K562 (cell line): ENCODE results near the gene MFSD6.

ENCODE experiments used
- BRCA1 ChIP-seq, 2 experiments: fragments of 450-650 bp in 1 of 2; sonication (generic) in 1 of 2; formaldehyde crosslinking in 1 of 2; IDR thresholded peaks; 2 replicates each; pipeline versions ENCODE4 v1.5.0 to v1.6.1; 2017 to 2020; ENCODE audit warnings: mild to moderate bottlenecking in 1 of 2, missing genetic modification reagents in 1 of 2
- C11orf30 ChIP-seq: fragments of 450-650 bp; IDR thresholded peaks from 2 replicates; pipeline ENCODE4 v1.6.1; 2016; ENCODE audit warnings: low read depth, mild to moderate bottlenecking
- HMG20B ChIP-seq: fragments of 250-450 bp; sonication (Bioruptor Pico); IDR thresholded peaks from 2 replicates; pipeline ENCODE4 v1.5.0; 2021; ENCODE audit warnings: mild to moderate bottlenecking
- NCOR1 ChIP-seq: fragments of 450-650 bp; IDR thresholded peaks from 2 replicates; pipeline ENCODE4 v1.6.1; 2016; ENCODE audit warnings: mild to moderate bottlenecking, moderate library complexity
- PHF20 ChIP-seq: fragments of 450-650 bp; IDR thresholded peaks from 2 replicates; pipeline ENCODE4 v1.6.1; 2018; ENCODE audit not compliant: partially characterized antibody
- SNRNP70 ChIP-seq: fragments of 200-400 bp; formaldehyde crosslinking; optimal IDR thresholded peaks from 2 replicates; pipeline ENCODE3; 2017; ENCODE audit warnings: low read depth, low read length
- TARDBP ChIP-seq: fragments of 450-650 bp; IDR thresholded peaks from 2 replicates; pipeline ENCODE4 v1.6.1; 2016
- TFAM ChIP-seq: fragments of 250-450 bp; sonication (Bioruptor Pico); conservative IDR thresholded peaks from 2 replicates; pipeline ENCODE4 v1.5.0; 2021; ENCODE audit warnings: mild to moderate bottlenecking, moderate library complexity
- ZNF12 ChIP-seq: sonication (generic); formaldehyde crosslinking; IDR thresholded peaks from 2 replicates; pipeline ENCODE4 v1.4.0; 2020; ENCODE audit warnings: mild to moderate bottlenecking, missing genetic modification reagents
- ZSCAN32 ChIP-seq: fragments of 450-650 bp; formaldehyde crosslinking; IDR thresholded peaks from 2 replicates; pipeline ENCODE4 v1.4.0; 2020; ENCODE audit warnings: mild to moderate bottlenecking, moderate library complexity
- TF ChIP-seq, protein P1 (sequence below): sonication (generic); formaldehyde crosslinking; IDR thresholded peaks from 2 replicates; pipeline ENCODE4 v1.8.1; 2023; ENCODE audit warnings: missing genetic modification reagents, mild to moderate bottlenecking, borderline replicate concordance
- TF ChIP-seq, protein P2 (sequence below): fragments of 250-450 bp; sonication (Bioruptor Pico); IDR thresholded peaks from 2 replicates; pipeline ENCODE4 v1.4.0; 2020; ENCODE audit warnings: mild to moderate bottlenecking, moderate library complexity

DNA sequence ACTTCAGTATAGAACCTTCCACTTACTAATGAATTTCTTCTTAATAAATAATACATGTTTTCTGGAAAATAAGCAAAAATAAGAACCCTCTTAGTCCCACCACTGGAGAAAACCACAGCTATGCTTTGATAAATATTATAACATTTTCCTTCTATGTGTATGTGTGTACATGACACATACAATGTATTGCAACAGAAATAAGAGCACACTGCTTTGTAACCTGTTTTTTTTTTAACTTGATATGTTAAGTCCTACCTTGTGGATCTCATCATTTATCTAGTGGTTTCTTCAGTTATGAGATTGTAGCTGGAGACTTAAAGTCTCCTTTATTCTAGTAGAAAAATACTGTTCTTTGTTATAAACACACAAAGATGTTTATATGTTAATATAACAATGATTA is 47.6 kb upstream of the MFSD6 start:
- TF ChIP-seq TFAM (CRISPR knock-in tag), result no peak
- no peak for TF ChIP-seq HMG20B (CRISPR knock-in tag)
- no peak for TF ChIP-seq SNRNP70
- TF ChIP-seq C11orf30, result no peak
- TF ChIP-seq, protein P1, sequence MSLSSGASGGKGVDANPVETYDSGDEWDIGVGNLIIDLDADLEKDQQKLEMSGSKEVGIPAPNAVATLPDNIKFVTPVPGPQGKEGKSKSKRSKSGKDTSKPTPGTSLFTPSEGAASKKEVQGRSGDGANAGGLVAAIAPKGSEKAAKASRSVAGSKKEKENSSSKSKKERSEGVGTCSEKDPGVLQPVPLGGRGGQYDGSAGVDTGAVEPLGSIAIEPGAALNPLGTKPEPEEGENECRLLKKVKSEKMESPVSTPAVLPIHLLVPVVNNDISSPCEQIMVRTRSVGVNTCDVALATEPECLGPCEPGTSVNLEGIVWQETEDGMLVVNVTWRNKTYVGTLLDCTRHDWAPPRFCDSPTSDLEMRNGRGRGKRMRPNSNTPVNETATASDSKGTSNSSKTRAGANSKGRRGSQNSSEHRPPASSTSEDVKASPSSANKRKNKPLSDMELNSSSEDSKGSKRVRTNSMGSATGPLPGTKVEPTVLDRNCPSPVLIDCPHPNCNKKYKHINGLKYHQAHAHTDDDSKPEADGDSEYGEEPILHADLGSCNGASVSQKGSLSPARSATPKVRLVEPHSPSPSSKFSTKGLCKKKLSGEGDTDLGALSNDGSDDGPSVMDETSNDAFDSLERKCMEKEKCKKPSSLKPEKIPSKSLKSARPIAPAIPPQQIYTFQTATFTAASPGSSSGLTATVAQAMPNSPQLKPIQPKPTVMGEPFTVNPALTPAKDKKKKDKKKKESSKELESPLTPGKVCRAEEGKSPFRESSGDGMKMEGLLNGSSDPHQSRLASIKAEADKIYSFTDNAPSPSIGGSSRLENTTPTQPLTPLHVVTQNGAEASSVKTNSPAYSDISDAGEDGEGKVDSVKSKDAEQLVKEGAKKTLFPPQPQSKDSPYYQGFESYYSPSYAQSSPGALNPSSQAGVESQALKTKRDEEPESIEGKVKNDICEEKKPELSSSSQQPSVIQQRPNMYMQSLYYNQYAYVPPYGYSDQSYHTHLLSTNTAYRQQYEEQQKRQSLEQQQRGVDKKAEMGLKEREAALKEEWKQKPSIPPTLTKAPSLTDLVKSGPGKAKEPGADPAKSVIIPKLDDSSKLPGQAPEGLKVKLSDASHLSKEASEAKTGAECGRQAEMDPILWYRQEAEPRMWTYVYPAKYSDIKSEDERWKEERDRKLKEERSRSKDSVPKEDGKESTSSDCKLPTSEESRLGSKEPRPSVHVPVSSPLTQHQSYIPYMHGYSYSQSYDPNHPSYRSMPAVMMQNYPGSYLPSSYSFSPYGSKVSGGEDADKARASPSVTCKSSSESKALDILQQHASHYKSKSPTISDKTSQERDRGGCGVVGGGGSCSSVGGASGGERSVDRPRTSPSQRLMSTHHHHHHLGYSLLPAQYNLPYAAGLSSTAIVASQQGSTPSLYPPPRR (CRISPR knock-in tag), result no peak
- no peak for TF ChIP-seq PHF20
- TF ChIP-seq NCOR1, result no peak
- TF ChIP-seq, protein P2, sequence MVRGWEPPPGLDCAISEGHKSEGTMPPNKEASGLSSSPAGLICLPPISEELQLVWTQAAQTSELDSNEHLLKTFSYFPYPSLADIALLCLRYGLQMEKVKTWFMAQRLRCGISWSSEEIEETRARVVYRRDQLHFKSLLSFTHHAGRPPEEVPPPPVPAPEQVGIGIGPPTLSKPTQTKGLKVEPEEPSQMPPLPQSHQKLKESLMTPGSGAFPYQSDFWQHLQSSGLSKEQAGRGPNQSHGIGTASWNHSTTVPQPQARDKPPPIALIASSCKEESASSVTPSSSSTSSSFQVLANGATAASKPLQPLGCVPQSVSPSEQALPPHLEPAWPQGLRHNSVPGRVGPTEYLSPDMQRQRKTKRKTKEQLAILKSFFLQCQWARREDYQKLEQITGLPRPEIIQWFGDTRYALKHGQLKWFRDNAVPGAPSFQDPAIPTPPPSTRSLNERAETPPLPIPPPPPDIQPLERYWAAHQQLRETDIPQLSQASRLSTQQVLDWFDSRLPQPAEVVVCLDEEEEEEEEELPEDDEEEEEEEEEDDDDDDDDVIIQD, result no peak
- no peak for TF ChIP-seq BRCA1 (IDR thresholded peaks at IDR 0.05)
- no peak for TF ChIP-seq BRCA1 (CRISPR knock-in tag; IDR thresholded peaks at IDR 0.05)
- TF ChIP-seq ZNF12 (CRISPR knock-in tag), result no peak
- TF ChIP-seq TARDBP, result no peak
- TF ChIP-seq ZSCAN32 (CRISPR knock-in tag), result no peak
